ENCODE measurements around the gene CELF6. TPM values are rescaled to one million over a fixed set of nuclear protein-coding genes. Genes with fewer than 3 reads are reported as not detected.

Gene CELF6
- total RNA-seq, 1 donor from 2014 or later: 0.17 TPM

GRCh38 chr15:72271221-72271620, 48.7 kb downstream of the CELF6 start:
- DNase-seq: no peak

GRCh38 chr15:72269739-72270138, 50.2 kb downstream of the CELF6 start:
- DNase-seq: no peak

GRCh38 chr15:72265031-72265430, 54.9 kb downstream of the CELF6 start:
- DNase-seq: no peak

DNA sequence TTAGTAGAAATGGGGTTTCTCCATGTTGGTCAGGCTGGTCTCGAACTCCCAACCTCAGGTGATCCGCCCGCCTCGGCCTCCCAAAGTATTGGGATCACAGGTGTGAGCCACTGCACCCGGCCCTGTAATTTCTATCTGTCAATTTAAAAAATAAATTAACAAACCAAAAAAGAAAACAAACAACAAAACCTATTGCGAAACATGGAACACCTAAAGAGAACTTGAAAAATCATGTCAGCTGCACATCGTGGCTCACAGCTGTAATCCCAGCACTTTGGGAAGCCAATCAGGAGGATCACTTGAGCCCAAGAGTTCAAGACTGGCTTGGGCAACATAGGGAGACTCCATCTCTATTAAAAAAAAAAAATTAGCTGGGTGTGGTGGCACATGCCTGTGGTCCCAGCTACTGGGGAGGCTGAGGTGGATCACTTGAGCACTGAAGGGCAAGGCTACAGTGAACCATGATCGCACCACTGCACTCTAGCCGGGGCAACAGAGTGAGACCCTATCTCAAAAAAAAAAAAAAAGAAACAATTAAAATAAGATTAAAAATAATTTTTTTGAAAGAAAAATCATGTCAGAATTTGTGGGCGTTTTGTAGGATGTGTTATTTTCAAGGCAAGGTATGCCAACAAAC, 67.2 kb downstream of the CELF6 start:
- no peak for DNase-seq

- no peak for DNase-seq
Measured at GRCh38 chr15:72249142-72249810, 70.7 kb downstream of the CELF6 start.

GRCh38 chr15:72248514-72248913, 71.4 kb downstream of the CELF6 start:
- no peak for DNase-seq

GRCh38 chr15:72242775-72243370, 77.1 kb downstream of the CELF6 start:
- DNase-seq: no peak

DNA sequence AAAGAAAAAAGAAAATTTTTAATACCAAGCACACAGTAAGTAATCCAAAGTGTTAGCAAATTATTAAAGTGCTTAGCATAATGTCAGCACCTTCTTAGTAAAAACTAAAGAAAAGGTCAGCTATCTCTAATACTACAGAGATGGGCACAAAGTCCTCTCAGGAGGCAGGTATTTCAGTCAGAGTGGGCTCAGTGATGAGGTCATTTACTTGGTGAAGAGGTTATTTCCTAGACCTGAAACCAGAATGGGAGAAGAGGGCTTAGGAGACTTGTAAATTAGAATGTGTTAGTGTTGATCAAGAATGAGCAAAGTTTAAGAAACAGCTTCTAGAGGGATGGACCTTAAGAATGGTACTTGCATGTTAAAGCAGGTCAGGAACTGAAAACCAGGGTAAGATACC, 80.3 kb downstream of the CELF6 start:
- no peak for DNase-seq

DNA sequence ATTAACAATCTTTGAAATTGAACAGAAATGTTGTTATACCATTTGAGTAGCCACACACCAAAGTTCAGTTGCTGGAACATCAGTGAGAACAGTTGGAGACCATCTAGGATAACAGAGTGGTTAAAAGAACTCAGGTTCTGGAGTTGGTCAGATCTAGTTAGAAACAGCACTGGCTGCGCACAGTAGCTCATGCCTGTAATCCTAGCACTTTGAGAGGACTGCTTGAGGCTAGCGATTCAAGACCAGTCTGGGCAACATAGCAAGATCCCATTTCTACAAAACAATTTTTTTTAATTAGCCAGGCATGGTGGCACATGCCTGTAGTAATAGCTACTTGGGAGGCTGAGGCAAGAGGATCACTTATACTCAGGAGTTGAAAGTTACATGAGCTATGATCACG, 81.4 kb downstream of the CELF6 start:
- DNase-seq: no peak

DNA sequence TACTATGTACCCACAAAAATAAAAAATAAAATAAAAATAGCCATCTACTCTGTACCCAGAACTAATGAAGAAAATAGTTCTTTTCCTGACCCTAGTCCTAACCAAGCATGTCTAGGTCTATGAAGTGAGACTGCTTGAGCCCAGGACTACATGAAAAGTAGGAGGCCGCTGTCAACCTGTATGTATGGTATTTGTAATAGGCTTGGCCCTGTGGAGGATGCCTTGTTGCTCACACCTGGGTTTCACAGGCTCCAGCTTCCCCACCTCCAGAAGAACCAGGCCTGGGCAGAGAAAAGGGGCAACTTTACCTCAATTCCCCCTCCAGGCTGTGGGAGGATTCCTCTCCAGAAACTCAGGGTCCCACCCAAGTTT, 82.1 kb downstream of the CELF6 start:
- no peak for DNase-seq

GRCh38 chr15:72237029-72237852, 82.7 kb downstream of the CELF6 start:
- DNase-seq: peak; percentile 87

DNA sequence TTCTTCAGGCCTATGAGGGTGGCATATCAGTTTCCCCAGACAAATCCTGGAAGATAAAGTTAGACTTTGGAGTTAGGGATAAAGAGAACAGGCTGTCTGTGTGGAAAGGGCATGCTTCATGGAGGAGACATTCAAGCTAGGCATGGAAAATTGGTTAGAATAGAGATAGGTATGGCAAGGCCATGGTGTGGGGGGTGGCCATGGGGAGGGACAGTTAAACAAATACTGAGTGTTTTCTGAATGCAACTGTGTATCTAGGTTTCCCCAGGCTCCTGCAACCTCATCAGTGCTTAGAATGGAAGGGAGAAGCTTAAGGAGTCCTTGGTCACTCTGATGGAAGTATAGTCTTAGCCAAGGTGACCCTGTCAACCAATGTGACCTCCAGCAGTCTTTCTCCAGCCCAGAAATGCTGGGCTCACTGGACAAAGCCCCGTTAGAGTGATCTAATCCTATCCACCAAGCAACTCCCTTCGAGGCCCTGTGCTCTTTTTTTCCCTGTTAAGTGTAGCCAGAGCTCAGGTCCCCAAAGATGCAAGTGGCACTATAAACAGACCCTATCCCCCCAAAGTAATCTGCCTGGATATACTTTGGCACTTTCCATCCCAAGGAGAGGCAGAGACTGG, 83.5 kb downstream of the CELF6 start:
- DNase-seq: no peak

- no peak for DNase-seq
Measured at GRCh38 chr15:72235298-72235697, 84.7 kb downstream of the CELF6 start.

Other genes with a start within 250 kb of the CELF6 start
- gene MYO9A, start 202.0 kb downstream of the CELF6 start, total RNA-seq: 33.2 and 44.9 TPM in 2 replicates
- 1.2 and 2.7 TPM in 2 replicates for gene SENP8, start 201.8 kb downstream of the CELF6 start, total RNA-seq
- 0.14 and 0.17 TPM in 2 replicates for gene GRAMD2A, start 122.4 kb downstream of the CELF6 start, total RNA-seq
- gene PKM, start 89.0 kb downstream of the CELF6 start, total RNA-seq: 714 and 1,526 TPM in 2 replicates
- gene PARP6, start 47.6 kb downstream of the CELF6 start, total RNA-seq: 11.4 and 15.7 TPM in 2 replicates
- 62.9 and 72.8 TPM in 2 replicates for gene HEXA, start 55.9 kb upstream of the CELF6 start, total RNA-seq
- gene TMEM202, start 78.1 kb upstream of the CELF6 start, total RNA-seq: not detected in 2 replicates
- 38.6 and 50.4 TPM in 2 replicates for gene ARIH1, start 154.2 kb upstream of the CELF6 start, total RNA-seq